BLaER1 treated with 17β-estradiol and CSF1 and Interleukin-3, amounts not matched to agents 10 nM and 100 nM (cell line): Measurements from ENCODE around the gene ZNF562.

Source experiments
- H3K27ac ChIP-seq, 11 experiments: shearing (Covaris generic); formaldehyde crosslinking; 2 replicates each; pipeline ENCODE4 v1.8.1; 2022
- H3K27me3 ChIP-seq, 11 experiments: shearing (Covaris generic); formaldehyde crosslinking; 2 replicates each; pipeline ENCODE4 v1.8.1; 2022
- H3K36me3 ChIP-seq, 11 experiments: shearing (Covaris generic); formaldehyde crosslinking; 2 replicates each; pipeline ENCODE4 v1.8.1; 2022
- H3K4me1 ChIP-seq, 10 experiments: shearing (Covaris generic); formaldehyde crosslinking; 2 replicates each; pipeline ENCODE4 v1.8.1; 2022
- H3K4me2 ChIP-seq, 11 experiments: shearing (Covaris generic); formaldehyde crosslinking; 2 replicates each; pipeline ENCODE4 v1.8.1; 2022
- H3K4me3 ChIP-seq, 10 experiments: shearing (Covaris generic); formaldehyde crosslinking; 2 replicates each; pipeline ENCODE4 v1.8.1; 2022
- H3K9ac ChIP-seq, 11 experiments: shearing (Covaris generic); formaldehyde crosslinking; 2 replicates each; pipeline ENCODE4 v1.8.1; 2022
- H3K9me3 ChIP-seq, 11 experiments: shearing (Covaris generic); formaldehyde crosslinking; replicated peaks in 1 of 11; 2 replicates each; pipeline ENCODE4 v1.8.1; 2022
- H4K20me1 ChIP-seq, 11 experiments: shearing (Covaris generic); formaldehyde crosslinking; 2 replicates each; pipeline ENCODE4 v1.8.1; 2022
- Cebpa-rat ChIP-seq, 11 experiments: shearing (Covaris generic); IDR thresholded peaks; 2 replicates each; pipeline ENCODE4 v1.8.1; 2022

ZNF562 gene

DNA sequence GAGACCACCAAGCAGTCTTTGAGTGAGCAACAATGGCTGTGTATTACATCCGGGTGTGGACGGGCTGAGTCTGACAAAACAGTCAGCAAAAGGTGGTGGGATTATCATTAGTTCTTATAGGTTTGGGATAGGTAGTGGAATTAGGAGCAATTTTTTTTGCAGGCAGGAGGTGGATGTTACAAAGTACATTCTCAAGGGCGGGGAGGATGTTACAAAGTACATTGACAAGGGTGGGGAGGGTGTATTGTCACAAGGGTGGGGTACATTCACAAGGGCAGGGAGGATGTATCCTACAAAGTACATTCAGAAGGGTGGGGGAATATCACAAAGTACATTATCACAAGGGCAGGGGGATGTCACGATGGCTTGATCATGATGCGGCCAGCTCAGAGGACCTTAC, 38.9 kb downstream of the ZNF562 start:
- H3K4me1 ChIP-seq, result no peaks in the 10 kb centered on the region; a peak in 1 of 20 replicates
- H3K9me3 ChIP-seq, result peaks cover 15 to 50% (median 23%) of the 10 kb centered on the region in 11 experiments; a peak in 21 of 22 replicates
- H4K20me1 ChIP-seq, result no peaks in the 10 kb centered on the region
- no peak overlapping the region for H3K4me3 ChIP-seq
- TF ChIP-seq Cebpa-rat (IDR thresholded peaks at IDR 0.05), result no peak
- peaks cover 78 to 98% (median 89%) of the 10 kb centered on the region in 11 experiments for H3K36me3 ChIP-seq
- H3K4me2 ChIP-seq, result no peak overlapping the region
- no peak overlapping the region for H3K27ac ChIP-seq
- no peaks in the 10 kb centered on the region for H3K27me3 ChIP-seq
- H3K9ac ChIP-seq, result no peak overlapping the region

DNA sequence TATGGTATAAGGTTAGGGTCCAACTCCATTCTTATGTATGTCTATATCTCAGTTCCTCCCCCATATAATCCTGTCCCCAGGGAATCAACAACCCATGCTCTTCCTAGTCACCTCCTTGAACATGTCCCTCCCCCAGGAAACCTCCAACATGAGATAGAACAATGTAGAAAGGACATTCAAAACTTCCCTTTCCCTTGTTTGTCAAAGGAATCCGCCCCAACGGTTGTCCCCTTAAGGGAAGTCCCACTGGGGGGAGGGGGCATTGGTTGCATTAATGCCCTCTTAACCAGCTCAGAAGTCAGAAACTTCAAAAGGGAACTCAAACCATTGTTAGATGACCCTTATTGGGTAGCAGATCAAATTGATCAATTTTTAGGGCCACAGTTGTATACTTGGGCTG, 47.0 kb downstream of the ZNF562 start:
- no peak for TF ChIP-seq Cebpa-rat (IDR thresholded peaks at IDR 0.05)
- Histone ChIP-seq H3K9me3 (peaks cover 0 to 8% (median 0%) of the 10 kb centered on the region in 11 experiments; a peak in 1 of 22 replicates), H3K4me3 (0 out of 20 replicates have a peak overlapping the region, but pooled peaks of 1 of the 10 experiments have one; percentile 0), H3K9ac (peak overlapping the region in 1 of 11 experiments; percentile 3; a peak in 2 of 22 replicates), H3K36me3 (peaks cover 17 to 47% (median 29%) of the 10 kb centered on the region in 11 experiments; a peak in 21 of 22 replicates), H3K4me1 (peaks cover 8 to 31% (median 25%) of the 10 kb centered on the region in 10 experiments), H3K27ac (peak overlapping the region in 7 of 11 experiments; percentile 2 to 62 (median 43); a peak in 11 of 22 replicates), H4K20me1 (no peaks in the 10 kb centered on the region), H3K4me2 (peak overlapping the region; percentile 27 to 76 (median 65)), H3K27me3 (no peaks in the 10 kb centered on the region)

DNA sequence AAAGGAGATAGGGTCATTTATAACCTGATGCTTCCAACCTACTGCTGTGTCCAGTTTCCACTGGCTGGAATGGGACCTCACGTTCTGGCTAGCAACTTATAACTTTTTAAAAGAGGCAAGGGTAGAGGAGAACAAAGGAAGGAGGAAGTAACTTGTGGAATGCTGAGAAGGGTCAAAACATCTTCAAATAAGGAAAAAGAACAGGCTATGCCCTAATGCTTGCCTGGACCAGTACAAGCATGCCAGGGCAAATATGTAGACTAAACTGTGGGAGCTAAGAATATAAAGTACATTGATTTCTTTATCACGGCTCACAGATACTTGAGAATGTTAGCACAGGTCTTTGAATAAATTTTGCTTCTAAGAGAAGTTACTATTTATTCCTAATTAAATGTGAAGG, 52.4 kb downstream of the ZNF562 start:
- H3K27ac ChIP-seq, result peak overlapping the region; percentile 90 to 98 (median 95); a peak in 21 of 22 replicates
- peak overlapping the region; percentile 72 to 92 (median 84) for H3K4me2 ChIP-seq
- no peaks in the 10 kb centered on the region for H4K20me1 ChIP-seq

DNA sequence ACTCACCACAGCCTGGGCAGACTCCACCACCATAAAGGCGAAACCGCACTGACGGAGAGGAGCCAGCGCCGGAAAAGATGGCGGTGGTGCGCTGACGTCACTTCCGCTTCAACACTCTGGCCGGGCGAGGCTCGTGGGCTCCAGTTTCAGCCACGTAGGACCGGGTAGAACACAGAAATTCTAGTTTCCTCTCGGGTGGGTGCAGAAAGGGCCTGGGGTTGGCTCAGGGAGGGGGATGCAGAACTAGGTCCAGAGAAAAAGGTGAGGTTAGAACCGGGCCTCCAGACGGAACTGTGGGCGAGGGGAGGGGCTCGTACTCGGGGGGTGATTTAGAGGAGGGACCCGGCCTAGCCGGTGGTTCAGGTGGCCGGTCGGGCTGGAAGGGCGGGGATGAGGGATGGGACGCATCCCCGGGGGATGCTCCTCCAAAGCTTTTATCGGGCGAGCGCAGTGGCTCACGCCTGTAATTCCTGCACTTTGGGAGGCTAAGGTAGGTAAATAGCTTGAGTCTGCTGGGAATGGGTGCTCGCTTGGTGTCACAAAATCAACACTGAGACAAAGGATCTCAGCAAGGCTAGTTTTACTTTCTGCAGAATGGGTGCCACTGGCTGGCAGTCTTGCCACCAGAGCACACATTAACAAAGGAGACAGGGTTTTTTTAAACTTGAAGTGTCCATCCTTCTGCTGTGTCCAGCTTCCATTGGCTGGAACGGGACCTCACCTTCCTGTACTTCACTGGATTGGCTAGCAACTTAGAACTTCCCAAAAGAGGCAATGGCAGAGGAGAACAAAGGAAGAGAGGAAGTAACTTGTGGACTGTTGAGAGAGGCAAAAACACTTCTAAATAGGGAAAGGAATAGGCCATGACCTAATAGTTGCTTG, 53.5 kb downstream of the ZNF562 start, which contains the start of gene ZNF561:
Gene ZNF561, minus strand, starts transcription at position 77 of the 882 bp plus-strand sequence. CDS start 1,776 bp downstream, outside the sequence.
- Histone ChIP-seq H3K4me2 (peak within 1 kb of the TSS; percentile 72 to 99 (median 85)), H3K4me1 (peaks cover 20 to 52% (median 28%) of the 10 kb centered on the region in 10 experiments), H3K9ac (peak within 1 kb of the TSS; percentile 87 to 95 (median 93)), H3K27me3 (no peaks in the 10 kb centered on the region), H3K9me3 (peaks cover 0 to 8% (median 0%) of the 10 kb centered on the region in 11 experiments; a peak in 4 of 22 replicates), H3K36me3 (peaks cover 28 to 37% (median 31%) of the 10 kb centered on the region in 11 experiments), H4K20me1 (no peaks in the 10 kb centered on the region), H3K4me3 (peak within 1 kb of the TSS; percentile 70 to 91 (median 80)), H3K27ac (peak within 1 kb of the TSS; percentile 90 to 98 (median 95))
- TF ChIP-seq Cebpa-rat (IDR thresholded peaks at IDR 0.05), result no peak

More for the DNA sequence above, 52.4 kb downstream of the ZNF562 start:
- Histone ChIP-seq H3K9me3 (no peaks in the 10 kb centered on the region), H3K36me3 (peaks cover 17 to 32% (median 21%) of the 10 kb centered on the region in 11 experiments), H3K4me3 (peak overlapping the region in 8 of 10 experiments; percentile 75 to 91 (median 82); a peak in 12 of 20 replicates), H3K27me3 (no peaks in the 10 kb centered on the region), H3K9ac (peak overlapping the region; percentile 6 to 95 (median 92); a peak in 20 of 22 replicates), H3K4me1 (peaks cover 23 to 55% (median 33%) of the 10 kb centered on the region in 10 experiments)
- TF ChIP-seq Cebpa-rat (IDR thresholded peaks at IDR 0.05), result no peak

DNA sequence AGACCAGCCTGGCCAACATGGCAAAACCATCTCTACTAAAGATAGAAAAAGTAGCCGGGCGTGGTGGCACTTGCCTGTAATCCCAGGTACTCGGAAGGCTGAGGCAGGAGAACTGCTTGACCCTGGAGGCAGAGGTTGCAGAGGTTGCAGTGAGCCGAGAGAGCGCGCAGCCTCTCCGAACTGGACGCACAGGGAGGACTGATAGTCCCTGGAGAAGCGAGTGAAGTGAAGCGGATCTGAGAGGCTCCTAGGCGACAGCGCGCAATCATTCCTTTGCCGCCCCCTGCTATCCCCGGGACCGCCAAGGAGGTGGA, 54.1 kb downstream of the ZNF562 start:
- Histone ChIP-seq H3K36me3 (peaks cover 34 to 42% (median 37%) of the 10 kb centered on the region in 11 experiments), H3K4me1 (peaks cover 20 to 52% (median 28%) of the 10 kb centered on the region in 10 experiments), H3K4me3 (peak overlapping the region; percentile 70 to 91 (median 80)), H3K4me2 (peak overlapping the region; percentile 72 to 99 (median 85)), H3K27me3 (no peaks in the 10 kb centered on the region), H3K27ac (peak overlapping the region; percentile 90 to 98 (median 95)), H3K9ac (peak overlapping the region; percentile 87 to 95 (median 93)), H3K9me3 (peaks cover 0 to 14% (median 0%) of the 10 kb centered on the region in 11 experiments; a peak in 5 of 22 replicates), H4K20me1 (no peaks in the 10 kb centered on the region)
- no peak for TF ChIP-seq Cebpa-rat (IDR thresholded peaks at IDR 0.05)

DNA sequence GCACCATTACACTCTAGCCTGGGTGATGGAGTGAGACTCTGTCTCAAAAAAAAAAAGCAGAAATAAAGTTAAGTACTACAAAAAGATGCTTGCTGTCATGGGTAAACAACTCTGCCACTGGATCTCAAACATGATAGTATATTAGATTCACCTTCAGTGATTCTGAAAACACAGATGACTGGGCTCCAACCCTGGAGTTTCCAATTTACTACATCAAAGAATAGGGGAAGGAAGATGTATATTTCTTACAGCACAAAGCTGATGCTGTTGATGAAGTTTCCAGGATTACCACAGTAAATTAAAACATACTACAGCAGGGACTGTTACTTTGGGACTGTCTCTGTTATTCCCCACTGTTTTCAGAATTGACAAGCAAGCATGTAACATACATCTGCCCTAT, 59.1 kb downstream of the ZNF562 start:
- H3K27ac ChIP-seq, result no peak overlapping the region
- peaks cover 84 to 92% (median 87%) of the 10 kb centered on the region in 11 experiments for H3K36me3 ChIP-seq
- H3K9ac ChIP-seq, result no peak overlapping the region
- H3K4me2 ChIP-seq, result no peak overlapping the region
- H3K9me3 ChIP-seq, result peaks cover 31 to 63% (median 38%) of the 10 kb centered on the region in 11 experiments
- H4K20me1 ChIP-seq, result no peaks in the 10 kb centered on the region
- peaks cover 8 to 22% (median 10%) of the 10 kb centered on the region in 10 experiments for H3K4me1 ChIP-seq
- no peak for TF ChIP-seq Cebpa-rat (IDR thresholded peaks at IDR 0.05)
- no peaks in the 10 kb centered on the region for H3K27me3 ChIP-seq
- H3K4me3 ChIP-seq, result no peak overlapping the region

DNA sequence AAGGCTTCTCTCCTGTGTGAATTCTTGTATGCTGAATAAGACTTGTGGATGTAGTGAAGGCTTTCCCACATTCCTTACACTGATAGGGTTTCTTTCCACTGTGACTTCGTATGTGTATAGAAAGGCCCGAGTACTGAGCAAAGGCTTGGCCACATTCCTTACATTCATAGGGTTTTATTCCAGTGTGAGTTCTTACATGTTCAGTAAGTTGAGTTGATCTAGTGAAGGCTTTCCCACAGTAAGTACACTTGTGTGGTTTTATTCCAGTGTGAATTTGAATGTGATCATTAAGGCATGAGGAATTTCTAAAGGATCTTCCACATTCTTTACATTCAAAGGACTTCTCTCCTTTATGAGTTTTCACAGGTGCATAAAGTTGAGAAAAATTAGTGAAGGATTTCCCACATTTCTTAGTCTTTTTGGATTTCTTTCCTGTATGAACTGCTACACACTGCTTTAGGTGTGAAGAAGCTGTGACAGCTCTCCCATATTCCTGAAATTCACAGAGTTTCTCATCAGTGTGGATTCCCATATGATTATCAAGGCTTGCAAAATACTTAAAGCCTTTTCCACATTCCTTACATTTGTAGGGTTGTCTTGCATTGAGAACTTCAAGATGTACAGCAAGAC, 64.3 kb downstream of the ZNF562 start:
- Histone ChIP-seq H3K9me3 (peaks cover 60 to 94% (median 68%) of the 10 kb centered on the region in 11 experiments), H4K20me1 (no peaks in the 10 kb centered on the region), H3K27ac (no peak overlapping the region), H3K27me3 (no peaks in the 10 kb centered on the region), H3K4me2 (no peak overlapping the region), H3K4me3 (peak overlapping the region in 7 of 10 experiments; percentile 21 to 48 (median 25); a peak in 9 of 20 replicates), H3K4me1 (no peaks in the 10 kb centered on the region), H3K36me3 (peaks cover 74 to 97% (median 86%) of the 10 kb centered on the region in 11 experiments), H3K9ac (no peak overlapping the region)
- TF ChIP-seq Cebpa-rat (IDR thresholded peaks at IDR 0.05), result no peak

DNA sequence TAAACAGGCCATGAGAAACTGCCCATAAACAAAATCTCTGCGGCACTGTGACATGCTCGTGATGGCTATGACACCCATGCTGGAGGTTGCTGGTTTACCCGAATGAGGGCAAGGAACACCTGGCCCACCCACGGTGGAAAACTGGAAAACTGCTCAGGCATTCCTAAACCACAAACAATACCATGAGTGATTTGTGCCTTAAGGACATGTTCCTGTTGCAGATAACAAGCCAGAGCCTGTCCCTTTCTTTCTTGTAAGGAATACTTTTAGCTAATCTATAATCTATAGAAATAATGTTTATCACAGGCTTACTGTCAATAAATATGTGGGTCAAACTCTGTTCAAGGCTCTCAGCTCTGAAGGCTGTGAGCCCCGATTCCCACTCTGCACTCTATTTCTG, 66.0 kb downstream of the ZNF562 start:
- Histone ChIP-seq H3K27ac (no peak overlapping the region), H3K9ac (no peak overlapping the region), H3K9me3 (peaks cover 57 to 77% (median 64%) of the 10 kb centered on the region in 11 experiments), H3K27me3 (no peaks in the 10 kb centered on the region), H3K4me1 (no peaks in the 10 kb centered on the region), H3K4me2 (no peak overlapping the region), H4K20me1 (no peaks in the 10 kb centered on the region), H3K36me3 (peaks cover 57 to 80% (median 69%) of the 10 kb centered on the region in 11 experiments), H3K4me3 (peak overlapping the region in 2 of 10 experiments; percentile 24 to 26; a peak in 3 of 20 replicates)
- no peak for TF ChIP-seq Cebpa-rat (IDR thresholded peaks at IDR 0.05)
